ENCODE measurements around the gene RNF25. TPM values are rescaled to one million over a fixed set of nuclear protein-coding genes. Genes with fewer than 3 reads are reported as not detected.

Gene RNF25
- total RNA-seq, 1 experiment from 2014 or later: 42.4 TPM

DNA sequence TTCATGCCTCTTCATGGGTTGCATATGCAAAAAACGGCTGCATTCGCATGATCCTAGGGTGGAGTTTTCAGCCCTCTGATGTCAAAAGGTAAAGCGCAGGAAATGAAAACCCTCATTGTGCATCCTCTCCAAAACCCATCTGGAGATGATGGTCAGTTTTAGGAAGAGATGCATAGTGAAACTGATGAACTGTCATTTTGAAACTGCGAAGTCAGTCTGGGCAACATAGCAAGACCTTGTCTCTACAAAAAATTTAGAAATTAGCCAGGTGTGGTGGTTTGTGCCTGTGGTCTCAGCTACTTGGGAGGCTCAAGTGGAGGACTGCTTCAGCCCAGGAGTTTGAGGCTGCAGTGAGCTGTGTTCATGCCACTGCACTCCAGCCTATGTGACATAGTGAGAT is 36.3 kb upstream of the RNF25 start:
- ATAC-seq (no peak), DNase-seq (no peak)
- intact Hi-C loops (cut with micrococcal nuclease): no loop called here
- CTCF ChIA-PET: interaction anchor here (0.6 kb wide), 1 partner anchor 272 kb away, joined by 8 read pairs; no protein-coding TSS in a partner anchor
- Histone ChIP-seq H3K4me3 (ENCODE audit: low read length) (no peak overlapping the region), H3K9ac (ENCODE audit: low read length) (no peak overlapping the region), H3K27ac (ENCODE audit: low read length) (no peak overlapping the region), H3K4me2 (ENCODE audit: low read length) (no peak overlapping the region), H3K9me3 (ENCODE audit: low read length) (no peaks in the 10 kb centered on the region), H3K36me3 (ENCODE audit: low read depth, low read length) (no peaks in the 10 kb centered on the region), H4K20me1 (ENCODE audit: low read length) (peaks cover 5% of the 10 kb centered on the region; the same call in 1 of the 2 replicates), H2AFZ (ENCODE audit: low read length) (no peak overlapping the region), H3K9me2 (replicated peaks; ENCODE audit: low read length) (no peaks in the 10 kb centered on the region), H3K4me1 (ENCODE audit: insufficient read depth, low read length) (peaks cover 12% of the 10 kb centered on the region), H3K79me2 (ENCODE audit: low read length) (peaks cover 23% of the 10 kb centered on the region), H3K27me3 (ENCODE audit: low read length) (no peaks in the 10 kb centered on the region), H3F3A (ENCODE audit: low read length, unreplicated experiment) (no peaks in the 10 kb centered on the region)
- POLR2A ChIA-PET (ENCODE audit: unreplicated experiment): interaction anchor here (0.6 kb wide), 1 partner anchor 241 kb away, joined by 12 read pairs; no protein-coding TSS in a partner anchor
- BruUV-seq (replicated peaks): no TSS peak
- TF ChIP-seq, protein P1, sequence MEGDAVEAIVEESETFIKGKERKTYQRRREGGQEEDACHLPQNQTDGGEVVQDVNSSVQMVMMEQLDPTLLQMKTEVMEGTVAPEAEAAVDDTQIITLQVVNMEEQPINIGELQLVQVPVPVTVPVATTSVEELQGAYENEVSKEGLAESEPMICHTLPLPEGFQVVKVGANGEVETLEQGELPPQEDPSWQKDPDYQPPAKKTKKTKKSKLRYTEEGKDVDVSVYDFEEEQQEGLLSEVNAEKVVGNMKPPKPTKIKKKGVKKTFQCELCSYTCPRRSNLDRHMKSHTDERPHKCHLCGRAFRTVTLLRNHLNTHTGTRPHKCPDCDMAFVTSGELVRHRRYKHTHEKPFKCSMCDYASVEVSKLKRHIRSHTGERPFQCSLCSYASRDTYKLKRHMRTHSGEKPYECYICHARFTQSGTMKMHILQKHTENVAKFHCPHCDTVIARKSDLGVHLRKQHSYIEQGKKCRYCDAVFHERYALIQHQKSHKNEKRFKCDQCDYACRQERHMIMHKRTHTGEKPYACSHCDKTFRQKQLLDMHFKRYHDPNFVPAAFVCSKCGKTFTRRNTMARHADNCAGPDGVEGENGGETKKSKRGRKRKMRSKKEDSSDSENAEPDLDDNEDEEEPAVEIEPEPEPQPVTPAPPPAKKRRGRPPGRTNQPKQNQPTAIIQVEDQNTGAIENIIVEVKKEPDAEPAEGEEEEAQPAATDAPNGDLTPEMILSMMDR (conservative IDR thresholded peaks at IDR 0.05; ENCODE audit: low read depth, low read length): no peak
- TF ChIP-seq EZH2 (IDR thresholded peaks at IDR 0.05; ENCODE audit: low read length, unreplicated experiment) (no peak), EZH2phosphoT487 (IDR thresholded peaks at IDR 0.05; ENCODE audit: borderline replicate concordance, low read length) (no peak)

DNA sequence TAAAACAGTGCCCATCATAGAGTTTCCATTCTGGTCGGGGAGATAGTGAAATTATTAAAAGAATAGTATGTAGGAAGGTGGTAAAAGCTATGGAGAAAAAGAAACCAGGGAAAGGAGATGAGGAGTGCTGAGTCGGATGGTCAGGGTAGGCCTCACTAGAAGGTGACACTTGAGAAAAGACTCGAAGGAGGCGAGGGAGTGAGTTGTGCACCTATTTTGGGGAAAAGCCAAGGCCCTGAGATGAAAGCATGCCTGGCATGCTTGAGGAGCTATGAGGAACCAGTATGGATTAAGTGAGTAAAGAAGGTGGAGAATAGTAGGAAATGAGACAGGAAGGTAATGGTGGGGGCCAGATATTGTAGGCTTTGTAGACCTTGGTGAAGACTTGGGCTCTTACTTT is 31.5 kb upstream of the RNF25 start:
- Histone ChIP-seq H3K4me3 (ENCODE audit: low read length) (no peak overlapping the region), H3K4me1 (ENCODE audit: insufficient read depth, low read length) (no peaks in the 10 kb centered on the region), H3K27me3 (ENCODE audit: low read length) (no peaks in the 10 kb centered on the region), H3K27ac (ENCODE audit: low read length) (no peak overlapping the region), H3K4me2 (ENCODE audit: low read length) (no peak overlapping the region), H3F3A (ENCODE audit: low read length, unreplicated experiment) (no peaks in the 10 kb centered on the region), H3K79me2 (ENCODE audit: low read length) (no peaks in the 10 kb centered on the region), H3K9me2 (replicated peaks; ENCODE audit: low read length) (no peaks in the 10 kb centered on the region), H4K20me1 (ENCODE audit: low read length) (no peaks in the 10 kb centered on the region), H2AFZ (ENCODE audit: low read length) (no peak overlapping the region), H3K9me3 (ENCODE audit: low read length) (no peaks in the 10 kb centered on the region), H3K9ac (ENCODE audit: low read length) (no peak overlapping the region), H3K36me3 (ENCODE audit: low read depth, low read length) (peaks cover 4% of the 10 kb centered on the region; the same call in 1 of the 2 replicates)
- ChIA-PET CTCF (no interaction called here), POLR2A (ENCODE audit: unreplicated experiment) (no interaction called here)
- intact Hi-C loops (cut with micrococcal nuclease): no loop called here
- ATAC-seq: no peak
- no peak for DNase-seq
- TF ChIP-seq, protein P1 (conservative IDR thresholded peaks at IDR 0.05; ENCODE audit: low read depth, low read length): no peak
- TF ChIP-seq EZH2phosphoT487 (IDR thresholded peaks at IDR 0.05; ENCODE audit: borderline replicate concordance, low read length): no peak
- no peak for TF ChIP-seq EZH2 (IDR thresholded peaks at IDR 0.05; ENCODE audit: low read length, unreplicated experiment)
- no TSS peak for BruUV-seq (replicated peaks)

DNA sequence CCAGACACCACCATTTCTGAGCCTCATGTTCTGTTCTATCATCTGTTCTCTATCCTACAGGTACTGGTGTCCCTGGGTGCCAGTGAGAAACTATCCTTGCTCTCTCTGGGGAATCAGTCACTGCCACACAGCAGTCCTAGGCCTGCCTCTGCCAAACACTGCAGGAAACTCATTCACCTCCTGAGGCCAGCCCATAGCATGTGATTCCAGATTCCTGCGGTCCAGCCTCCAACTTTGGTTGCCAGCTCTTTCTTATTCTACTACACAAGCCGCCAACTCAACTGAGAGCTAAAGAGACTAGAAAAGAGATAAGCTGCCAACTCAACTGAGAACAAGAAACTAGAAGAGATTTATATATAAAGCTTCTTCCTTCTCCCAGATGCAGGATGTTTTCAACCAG is 30.0 kb upstream of the RNF25 start:
- TF ChIP-seq EZH2 (IDR thresholded peaks at IDR 0.05; ENCODE audit: low read length, unreplicated experiment): no peak
- no peak for TF ChIP-seq EZH2phosphoT487 (IDR thresholded peaks at IDR 0.05; ENCODE audit: borderline replicate concordance, low read length)
- TF ChIP-seq, protein P1 (conservative IDR thresholded peaks at IDR 0.05; ENCODE audit: low read depth, low read length): no peak
- CTCF ChIA-PET: no interaction called here
- Histone ChIP-seq H3K9ac (ENCODE audit: low read length) (no peak overlapping the region), H3K4me3 (ENCODE audit: low read length) (no peak overlapping the region), H3K27me3 (ENCODE audit: low read length) (no peaks in the 10 kb centered on the region), H3K27ac (ENCODE audit: low read length) (no peak overlapping the region), H3K4me2 (ENCODE audit: low read length) (no peak overlapping the region), H3K9me2 (replicated peaks; ENCODE audit: low read length) (no peaks in the 10 kb centered on the region), H3K4me1 (ENCODE audit: insufficient read depth, low read length) (no peaks in the 10 kb centered on the region), H2AFZ (ENCODE audit: low read length) (no peak overlapping the region), H3K9me3 (ENCODE audit: low read length) (no peaks in the 10 kb centered on the region), H3K36me3 (ENCODE audit: low read depth, low read length) (peaks cover 4% of the 10 kb centered on the region; the same call in 1 of the 2 replicates), H3K79me2 (ENCODE audit: low read length) (no peaks in the 10 kb centered on the region), H4K20me1 (ENCODE audit: low read length) (no peaks in the 10 kb centered on the region), H3F3A (ENCODE audit: low read length, unreplicated experiment) (no peaks in the 10 kb centered on the region)
- intact Hi-C loops (cut with micrococcal nuclease): no loop called here
- no peak for DNase-seq
- ATAC-seq: no peak
- POLR2A ChIA-PET (ENCODE audit: unreplicated experiment): no interaction called here
- BruUV-seq (replicated peaks): no TSS peak
